Activated CD4-positive, alpha-beta T cell treated with anti-CD3 and anti-CD28 coated beads, Interleukin-2, amount 50 U/mL, for 24 hours (primary cell): ENCODE results near the gene CYP27B1.
"Not testable (repeated sequence)": the region's sequence is repeated elsewhere in the genome, so short reads cannot be mapped to it uniquely, and the experiment has no call there.

Source experiments
- DNase-seq, 2 donors: peaks; one replicate each; pipeline ENCODE4 v3.0.0-alpha.2; 2020; ENCODE audit warnings: low read depth in 1 of 2, low spot score in 1 of 2

CYP27B1 gene

GRCh38 chr12:57783861-57784260 is 17.0 kb upstream of the CYP27B1 start:
- no peak for DNase-seq

DNA sequence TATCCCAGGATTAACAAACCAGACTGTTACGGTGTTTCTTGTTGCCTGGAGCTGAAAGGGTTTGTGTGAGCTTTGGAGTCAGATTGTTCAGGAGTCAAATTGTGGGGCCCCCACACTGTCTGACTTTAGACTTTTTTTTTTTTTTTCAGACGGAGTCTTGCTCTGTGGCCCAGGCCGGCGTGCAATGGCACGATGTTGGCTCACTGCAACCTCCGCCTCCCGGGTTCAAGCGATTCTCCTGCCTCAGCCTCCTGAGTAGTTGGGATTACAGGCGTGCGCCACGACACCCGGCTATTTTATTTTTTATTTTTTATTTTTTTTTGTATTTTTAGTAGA is 16.6 kb upstream of the CYP27B1 start:
- DNase-seq, result no peak

DNA sequence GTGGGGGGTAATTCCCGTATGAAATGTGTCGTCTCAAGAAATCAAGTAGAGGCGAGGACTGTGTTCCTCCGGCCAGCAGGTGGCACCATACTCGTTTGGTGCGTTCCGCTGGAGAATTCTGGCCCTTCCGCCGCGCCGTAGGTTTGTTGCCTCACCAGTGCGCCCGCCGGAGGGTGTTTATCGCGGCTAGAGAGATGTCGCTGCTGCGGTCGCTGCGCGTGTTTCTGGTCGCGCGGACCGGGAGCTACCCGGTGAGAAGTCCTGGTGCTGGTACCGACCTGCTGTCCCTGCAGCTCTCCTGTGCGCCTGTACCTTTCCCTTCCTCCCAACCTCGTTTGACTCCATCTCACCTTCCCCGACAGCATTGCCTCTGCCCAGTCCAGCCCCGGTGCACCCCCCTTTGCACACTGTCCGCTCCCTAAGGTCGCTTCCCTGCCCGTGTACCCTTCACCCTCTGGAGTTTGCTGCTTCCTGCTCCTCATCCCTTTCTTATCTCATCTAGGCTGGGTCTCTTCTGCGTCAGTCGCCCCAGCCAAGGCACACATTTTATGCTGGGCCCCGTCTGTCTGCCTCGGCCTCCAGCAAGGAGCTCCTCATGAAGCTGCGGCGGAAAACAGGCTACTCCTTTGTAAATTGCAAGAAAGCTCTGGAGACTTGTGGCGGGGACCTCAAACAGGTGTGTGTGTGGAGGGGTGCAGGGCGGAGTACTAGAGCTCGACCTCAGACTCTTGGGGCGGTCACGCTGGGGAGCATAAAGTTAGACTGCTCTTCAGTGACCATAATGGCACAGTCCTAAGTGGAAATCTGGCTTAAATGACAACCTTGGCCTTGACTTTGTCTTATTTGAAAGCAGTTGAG is 16.0 kb upstream of the CYP27B1 start, which contains the start of gene TSFM:
Gene TSFM, plus strand, starts transcription at position 180 of the 858 bp plus-strand sequence. Its CDS starts 15 bp downstream, at position 195.
- peak; percentile 94 to 97 for DNase-seq

GRCh38 chr12:57782243-57782607 is 15.3 kb upstream of the CYP27B1 start:
- DNase-seq, result no peak

DNA sequence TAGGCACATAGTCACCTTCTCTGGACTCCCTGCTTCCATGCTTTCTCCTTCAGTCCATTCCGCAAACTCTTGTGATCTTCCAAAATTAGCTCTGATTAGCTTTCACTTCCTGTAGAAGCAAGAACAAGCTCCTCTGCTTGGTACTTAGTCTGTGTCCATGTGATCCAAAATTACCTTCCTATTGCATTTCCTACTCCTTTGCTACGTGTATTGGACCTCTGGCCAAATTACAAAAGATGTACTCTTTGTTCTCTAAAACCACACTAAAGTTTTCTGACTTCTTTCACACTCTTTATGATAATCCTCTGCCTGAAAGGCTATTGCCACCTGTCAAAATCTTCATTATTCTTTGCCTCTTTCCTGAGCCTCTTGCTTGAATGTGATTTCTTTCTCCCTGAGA is 14.9 kb upstream of the CYP27B1 start:
- DNase-seq, result no peak

DNA sequence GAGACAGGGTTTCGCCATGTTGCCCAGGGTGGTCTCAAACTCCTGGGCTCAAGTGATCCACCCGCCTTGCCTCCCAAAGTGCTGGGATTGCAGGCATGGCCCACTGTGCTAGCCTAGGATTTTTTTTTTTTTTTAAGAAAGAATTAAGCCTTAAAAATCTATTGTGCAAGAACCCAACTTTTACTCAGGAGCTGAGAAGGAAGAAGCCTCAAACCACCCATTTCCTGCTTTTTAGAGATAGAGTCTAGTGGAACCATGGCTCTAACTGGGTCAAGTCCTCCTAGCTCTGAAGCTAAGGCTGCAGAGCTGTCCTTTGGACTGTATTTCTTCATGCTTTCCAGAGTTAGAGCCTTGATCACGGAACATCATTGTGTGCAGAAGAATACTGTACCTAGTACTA is 14.4 kb upstream of the CYP27B1 start:
- no peak for DNase-seq

DNA sequence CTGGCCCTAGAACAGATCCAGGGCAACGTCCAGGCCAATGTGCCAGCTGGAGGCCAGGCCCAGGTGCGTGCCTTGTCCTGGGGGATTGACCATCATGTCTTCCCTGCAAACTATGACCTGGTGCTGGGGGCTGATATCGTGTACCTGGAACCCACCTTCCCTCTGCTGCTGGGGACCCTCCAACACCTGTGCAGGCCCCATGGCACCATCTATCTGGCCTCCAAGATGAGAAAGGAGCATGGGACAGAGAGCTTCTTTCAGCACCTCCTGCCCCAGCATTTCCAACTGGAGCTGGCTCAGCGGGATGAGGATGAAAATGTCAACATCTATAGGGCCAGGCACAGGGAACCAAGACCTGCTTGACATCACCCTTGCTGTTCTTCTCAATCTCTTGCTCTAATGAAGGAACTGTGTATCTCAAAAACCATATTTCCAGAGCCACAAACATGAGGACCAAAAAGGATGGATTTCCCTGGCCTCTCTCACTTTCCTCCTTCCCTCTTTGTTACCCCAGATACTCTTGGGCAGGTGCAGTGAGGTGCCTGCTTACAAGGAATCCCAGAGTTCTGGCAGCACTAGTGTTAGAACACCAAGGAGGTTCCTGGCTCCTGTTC is 13.5 kb upstream of the CYP27B1 start:
- DNase-seq, result no peak

DNA sequence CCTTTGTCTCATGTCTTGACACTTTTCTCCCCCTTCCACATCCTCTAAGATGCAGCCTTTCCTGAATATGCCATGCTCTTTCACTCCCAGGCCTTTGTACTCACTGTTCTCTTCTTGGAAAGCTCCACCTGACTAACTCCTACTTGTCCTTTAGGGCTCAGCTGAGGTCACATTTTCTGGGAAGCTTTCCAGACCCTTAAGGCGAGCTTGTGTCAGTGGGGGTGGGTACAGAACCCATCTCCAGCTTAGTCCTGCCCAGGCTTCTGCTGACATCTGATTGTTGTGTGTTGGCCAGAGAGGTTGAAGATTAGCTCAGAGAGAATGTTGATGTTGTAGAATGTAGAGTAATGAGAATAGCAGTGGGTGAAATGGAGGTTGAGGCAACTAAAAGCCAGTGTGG is 12.9 kb upstream of the CYP27B1 start:
- DNase-seq, result no peak

GRCh38 chr12:57777911-57778310 is 11.0 kb upstream of the CYP27B1 start:
- DNase-seq, result no peak

DNA sequence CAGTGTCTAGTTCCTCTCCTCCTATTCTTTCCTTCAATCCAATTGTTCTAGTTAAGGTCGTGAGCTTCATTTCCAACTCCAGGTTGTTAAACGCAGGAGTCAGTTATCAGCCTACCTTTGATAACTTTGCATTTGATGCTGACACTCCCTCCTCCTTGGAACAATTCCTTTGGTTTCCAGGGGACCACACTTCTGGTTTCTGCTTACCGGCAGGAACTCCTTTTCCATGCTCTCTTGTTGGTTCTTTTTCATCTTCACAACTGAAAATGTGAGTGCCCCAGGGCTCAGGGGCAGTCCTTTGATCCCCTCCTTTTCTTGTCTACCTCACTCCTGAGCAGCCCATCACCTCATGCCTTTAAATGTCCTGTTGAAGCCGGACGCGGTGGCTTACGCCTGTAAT is 10.5 kb upstream of the CYP27B1 start:
- DNase-seq, result no peak

GRCh38 chr12:57776247-57776587 is 9.3 kb upstream of the CYP27B1 start:
- no peak for DNase-seq

DNA sequence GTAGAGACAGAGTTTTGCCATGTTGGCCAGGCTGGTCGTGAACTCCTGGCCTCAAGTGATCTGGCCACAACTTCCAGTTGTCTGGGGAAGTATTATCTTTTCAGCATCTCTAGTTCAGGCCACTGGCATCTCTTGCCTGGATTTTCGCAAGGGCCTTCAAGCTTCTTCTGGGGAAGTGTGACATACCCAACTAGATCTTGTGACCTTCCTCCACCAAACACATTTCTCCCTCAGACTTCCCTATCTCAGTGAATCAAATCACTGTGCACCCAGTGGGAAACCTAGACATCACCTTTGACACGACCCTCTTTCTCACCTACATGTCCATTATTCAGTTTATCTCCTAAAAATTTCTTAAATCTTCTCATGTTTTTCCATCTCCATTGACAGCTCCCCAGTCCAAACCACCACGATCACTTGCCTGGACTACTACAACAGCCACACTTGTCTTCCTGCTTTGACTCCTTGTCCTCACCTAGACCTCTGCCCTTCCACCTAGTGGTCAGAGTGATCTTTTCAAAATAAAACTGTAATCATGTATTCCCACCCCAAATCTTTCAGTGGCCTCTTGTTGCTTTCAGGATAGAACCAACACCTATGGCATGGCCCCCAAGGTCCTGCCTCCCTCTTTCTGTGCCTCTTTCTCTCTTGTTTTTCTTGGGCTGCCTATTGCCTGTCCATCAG is 8.8 kb upstream of the CYP27B1 start:
- DNase-seq, result no peak

GRCh38 chr12:57775044-57775443 is 8.2 kb upstream of the CYP27B1 start:
- DNase-seq, result no peak

DNA sequence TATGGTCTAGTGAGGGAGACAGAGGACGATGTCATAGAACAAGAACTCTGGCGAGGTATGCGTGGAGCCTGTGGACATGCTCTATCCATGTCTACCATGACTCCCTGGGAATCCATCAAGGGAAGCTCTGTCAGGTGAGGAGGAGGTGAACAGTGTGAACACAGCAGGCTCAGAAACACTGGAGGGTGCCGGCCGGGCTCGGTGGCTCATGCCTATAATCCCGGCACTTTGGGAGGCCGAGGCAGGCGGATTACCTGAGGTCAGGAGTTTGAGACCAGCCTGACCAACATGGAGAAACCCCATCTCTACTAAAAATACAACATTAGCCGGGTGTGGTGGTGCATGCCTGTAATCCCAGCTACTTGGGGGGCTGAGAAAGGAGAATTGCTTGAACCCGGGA is 7.8 kb upstream of the CYP27B1 start:
- not testable (repeated sequence) for DNase-seq

DNA sequence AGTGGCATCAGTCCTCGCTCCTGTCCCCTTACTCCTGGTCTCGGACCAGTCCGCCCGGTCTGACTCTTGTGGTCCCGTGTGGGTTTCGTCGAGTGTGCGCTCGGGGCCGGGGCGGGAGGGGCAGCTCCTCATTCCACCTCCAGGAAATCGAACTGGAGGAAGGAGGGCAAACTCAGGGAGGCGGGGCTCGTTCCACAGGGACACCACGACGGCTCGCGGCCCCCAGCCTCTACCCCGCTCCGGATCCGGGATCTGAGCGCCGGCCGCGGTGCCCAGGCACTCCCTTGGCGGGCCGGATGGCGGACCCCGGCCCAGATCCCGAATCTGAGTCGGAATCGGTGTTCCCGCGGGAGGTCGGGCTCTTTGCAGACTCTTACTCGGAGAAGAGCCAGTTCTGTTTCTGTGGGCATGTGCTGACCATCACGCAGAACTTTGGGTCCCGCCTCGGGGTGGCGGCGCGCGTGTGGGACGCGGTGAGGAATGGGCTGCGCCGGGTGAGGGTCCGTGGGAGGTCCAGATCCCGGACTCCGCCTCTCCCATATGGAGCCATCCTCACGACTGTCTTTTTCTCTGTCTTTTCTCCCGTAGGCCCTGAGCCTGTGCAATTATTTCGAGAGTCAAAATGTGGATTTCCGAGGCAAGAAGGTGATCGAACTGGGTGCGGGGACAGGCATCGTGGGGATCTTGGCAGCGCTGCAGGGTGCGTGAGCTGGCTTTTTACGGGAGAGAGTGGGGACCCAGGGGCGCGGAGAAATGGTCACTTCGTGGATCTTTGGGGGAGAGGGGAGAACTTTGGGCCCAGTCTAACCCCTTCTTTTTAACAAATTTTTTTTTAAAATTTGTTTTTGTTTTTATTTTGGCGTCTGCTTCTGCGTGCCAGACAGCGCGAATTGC is 5.8 kb upstream of the CYP27B1 start, which contains the start of gene EEF1AKMT3:
Gene EEF1AKMT3, plus strand, starts transcription at position 186 of the 894 bp plus-strand sequence. Its CDS starts 111 bp downstream, at position 297.
- DNase-seq, result no peak

DNA sequence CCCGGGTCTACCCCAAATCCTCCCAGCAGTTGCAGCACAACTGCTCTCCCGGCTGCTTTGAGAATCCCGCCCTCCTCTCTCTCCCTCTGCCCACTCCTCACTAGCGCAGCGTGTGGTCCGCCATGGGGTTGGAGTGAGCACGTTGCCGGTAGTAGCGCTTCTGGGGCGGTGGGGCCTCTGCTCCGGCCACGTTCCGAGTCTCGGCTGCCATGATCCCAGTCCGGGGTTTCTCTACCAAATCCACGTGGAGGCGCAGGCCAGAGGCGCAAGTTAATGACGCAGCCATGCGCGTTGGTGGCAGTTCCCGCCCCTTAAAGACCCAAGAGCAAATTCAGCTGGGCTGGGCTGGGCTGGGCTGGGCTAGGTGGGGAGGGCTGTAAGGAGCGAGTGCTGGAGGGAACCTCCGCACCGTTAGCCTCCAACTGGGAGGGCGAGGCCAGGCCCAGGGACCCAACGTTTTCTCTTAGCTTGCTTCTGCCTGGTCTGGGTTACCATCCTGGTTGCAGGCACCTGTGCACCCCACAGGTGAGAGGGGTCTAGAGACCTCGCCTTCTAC is 5.1 kb upstream of the CYP27B1 start, which contains the start of gene METTL1:
Gene METTL1, minus strand, starts transcription at position 233 of the 556 bp plus-strand sequence. Its CDS starts 22 bp downstream, at position 211.
- DNase-seq, result peak; percentile 90 to 93

DNA sequence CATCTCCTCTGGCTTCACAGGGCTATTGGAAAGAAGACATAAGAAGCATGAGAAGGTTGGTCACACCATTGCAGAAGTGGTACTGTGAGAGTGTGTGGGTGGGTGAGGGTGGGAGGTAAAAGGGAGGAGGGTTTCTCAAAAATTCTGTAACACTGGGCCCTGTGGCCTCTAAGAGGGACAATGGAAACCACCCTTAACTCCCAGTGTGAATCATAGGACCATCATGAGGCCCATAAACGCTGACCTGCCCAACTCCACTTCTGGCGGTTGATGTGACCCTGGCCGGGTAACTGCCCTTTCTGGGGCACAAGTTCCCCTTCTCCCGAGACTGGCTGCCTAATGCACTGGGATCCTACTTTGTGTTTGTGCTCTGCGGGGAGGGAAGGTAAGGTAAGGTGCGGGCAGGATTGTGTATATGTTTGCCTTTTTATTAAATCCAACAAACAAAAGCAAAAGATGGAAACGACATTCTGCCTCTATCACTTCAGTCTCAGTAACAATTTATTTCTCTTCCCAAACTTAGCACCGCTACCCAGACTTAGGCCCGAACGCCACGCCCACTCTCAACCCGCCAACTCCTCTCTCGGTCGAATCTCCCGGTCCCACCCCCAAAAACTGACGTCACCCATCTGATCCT is 4.5 kb upstream of the CYP27B1 start:
- DNase-seq, result peak; percentile 87 to 92

GRCh38 chr12:57770734-57771133 is 3.9 kb upstream of the CYP27B1 start:
- no peak for DNase-seq

- DNase-seq, result no peak
These were observed 2.7 kb upstream of the CYP27B1 start for GRCh38 chr12:57769594-57769993.

DNA sequence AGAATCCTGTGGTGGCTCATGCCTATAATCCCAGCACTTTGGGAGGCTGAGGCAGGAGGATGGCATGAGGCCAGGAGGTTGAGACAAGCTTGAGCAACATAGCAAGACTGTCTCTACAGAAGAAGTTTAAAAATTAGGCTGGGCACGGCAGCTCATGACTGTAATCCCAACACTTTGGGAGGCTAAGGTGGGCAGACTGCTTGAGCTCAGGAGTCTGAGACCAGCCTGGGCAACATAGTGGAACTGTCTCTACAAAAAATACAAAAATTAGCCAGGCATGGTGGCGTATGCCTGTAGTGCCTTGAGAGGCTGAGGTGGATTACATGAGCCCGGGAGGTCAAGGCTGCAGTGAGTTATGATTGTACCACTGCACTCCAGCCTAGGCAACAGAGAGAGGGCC is 998 bp upstream of the CYP27B1 start:
- no peak for DNase-seq
